NOMO-1 treated with DMSO at 0.1 percent for 48 hours (cell line): ENCODE results near the gene FSD1.
A peak's percentile ranks its signal among the peaks of the same experiment; 100 is the strongest.
"Not testable (repeated sequence)": the region's sequence is repeated elsewhere in the genome, so short reads cannot be mapped to it uniquely, and the experiment has no call there.

Experiments used
- DNase-seq: peaks from one replicate; lab custom pipeline; 2025; ENCODE audit not compliant: unreplicated experiment; lab: John Stamatoyannopoulos, UW

FSD1 gene

DNA sequence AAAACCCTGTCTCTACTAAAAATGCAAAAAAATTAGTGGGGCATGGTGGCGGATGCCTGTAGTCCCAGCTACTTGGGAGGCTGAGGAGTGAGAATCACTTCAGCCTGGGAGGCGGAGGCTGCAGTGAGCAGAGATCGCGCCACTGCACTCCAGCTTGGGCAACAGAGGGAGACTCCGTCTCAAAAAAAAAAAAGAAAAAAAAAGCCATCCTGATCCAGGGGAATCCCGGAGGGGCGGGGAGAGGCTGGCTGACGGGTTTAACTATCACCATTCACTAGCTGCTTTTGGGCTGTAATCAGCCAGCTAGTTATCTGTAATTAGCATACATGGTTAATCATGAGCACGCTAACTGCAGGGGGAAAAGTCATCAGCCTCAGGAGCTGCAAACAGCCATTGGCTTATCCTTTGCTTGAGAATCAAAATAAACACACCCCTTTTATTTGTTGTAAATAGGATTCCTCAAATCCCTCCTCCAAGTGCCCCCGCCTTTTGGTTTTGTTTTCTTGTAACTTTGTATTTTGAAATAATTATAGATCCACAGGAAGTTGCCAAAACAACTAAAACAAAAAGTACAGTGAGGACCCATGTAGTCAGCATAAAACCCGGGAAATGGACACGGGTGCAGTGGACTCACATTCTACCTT lies 9.6 kb downstream of the FSD1 start:
- no peak for DNase-seq

DNA sequence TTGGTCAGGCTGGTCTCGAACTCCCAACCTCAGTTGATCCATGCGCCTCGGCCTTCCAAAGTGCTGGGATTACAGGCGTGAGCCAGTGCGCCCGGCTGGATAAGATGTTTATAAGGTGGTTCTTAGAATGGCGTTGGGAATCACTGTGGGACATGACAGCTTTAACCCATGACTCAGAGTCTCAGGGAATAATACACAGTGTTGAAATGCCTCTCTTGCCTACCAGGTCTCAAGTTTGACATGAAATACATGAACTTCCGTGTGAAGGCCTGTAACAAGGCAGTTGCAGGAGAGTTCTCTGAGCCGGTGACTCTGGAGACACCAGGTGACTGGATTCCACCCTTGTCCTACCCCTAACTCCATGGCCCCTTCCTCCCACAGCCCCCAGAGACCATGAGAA lies 12.6 kb downstream of the FSD1 start:
- no peak for DNase-seq

DNA sequence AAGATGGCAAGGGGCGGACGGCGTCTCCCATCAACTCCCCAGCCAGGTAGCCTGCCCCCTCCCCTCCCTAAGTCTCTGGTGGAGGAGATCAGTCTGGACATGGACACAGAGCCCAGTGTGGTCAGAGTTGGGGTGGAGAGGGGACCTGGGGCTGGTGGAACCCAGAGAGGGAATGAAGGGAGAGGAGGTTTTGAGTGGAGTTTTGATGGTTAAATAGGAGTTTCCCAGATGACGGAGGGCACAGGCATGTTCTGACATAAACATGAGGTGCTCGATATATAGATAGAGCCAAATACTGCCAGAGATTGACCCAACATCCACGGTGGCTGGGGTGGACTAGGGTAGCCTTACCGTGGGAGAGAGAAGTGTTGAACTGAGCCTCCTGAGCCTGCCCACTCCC lies 14.1 kb downstream of the FSD1 start:
- DNase-seq: no peak

DNA sequence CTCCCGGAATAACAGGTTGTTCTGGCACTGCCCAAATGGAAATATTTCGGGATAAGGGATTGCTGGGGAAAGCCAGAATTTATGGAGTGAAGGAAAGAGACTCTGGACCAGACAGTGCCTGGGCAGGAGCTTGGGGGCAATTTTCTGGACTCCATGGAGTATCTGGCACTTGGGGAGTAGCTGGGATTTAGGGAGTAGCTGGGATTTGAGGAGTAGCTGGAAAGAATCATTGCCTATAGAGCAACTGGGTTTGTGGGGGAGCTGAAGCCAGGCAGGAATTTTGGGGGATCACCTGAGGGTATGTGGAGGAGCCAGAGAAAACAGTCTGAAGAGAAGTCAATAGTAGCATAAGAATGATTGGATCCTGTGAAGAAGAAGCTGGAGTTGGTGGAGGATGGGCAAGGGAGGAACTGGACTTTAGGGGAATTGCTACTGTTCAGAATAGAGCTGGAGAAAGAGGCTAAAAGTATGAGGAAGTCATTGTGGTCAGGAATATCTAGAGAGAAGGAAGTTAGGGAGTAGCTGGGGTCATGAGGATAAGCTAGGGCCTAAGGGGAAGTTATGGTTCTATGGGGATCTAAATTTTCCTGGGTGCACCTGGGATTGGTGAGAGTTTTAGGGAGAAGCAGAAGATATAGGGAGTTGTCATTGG lies 14.8 kb downstream of the FSD1 start:
- peak; percentile 30 for DNase-seq

DNA sequence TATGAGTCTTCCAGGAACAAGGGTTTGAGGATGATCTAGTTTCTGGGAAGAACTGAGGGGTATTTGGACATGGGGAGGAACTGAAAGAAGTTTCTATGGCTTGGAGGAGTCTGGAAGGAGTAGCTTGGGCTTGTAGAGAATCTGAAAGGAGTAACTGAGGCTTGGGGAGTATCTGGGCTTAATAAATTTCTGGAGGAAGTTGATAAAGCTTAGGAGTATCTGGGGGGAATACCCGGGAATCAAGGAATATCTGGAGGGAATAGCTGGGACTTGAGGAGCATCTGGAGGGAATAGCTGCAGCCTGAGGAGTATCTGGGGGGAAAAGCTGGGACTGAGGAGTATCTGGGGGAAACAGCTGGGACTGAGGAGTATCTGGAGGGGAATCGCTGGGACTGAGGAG lies 16.0 kb downstream of the FSD1 start:
- DNase-seq: no peak

DNA sequence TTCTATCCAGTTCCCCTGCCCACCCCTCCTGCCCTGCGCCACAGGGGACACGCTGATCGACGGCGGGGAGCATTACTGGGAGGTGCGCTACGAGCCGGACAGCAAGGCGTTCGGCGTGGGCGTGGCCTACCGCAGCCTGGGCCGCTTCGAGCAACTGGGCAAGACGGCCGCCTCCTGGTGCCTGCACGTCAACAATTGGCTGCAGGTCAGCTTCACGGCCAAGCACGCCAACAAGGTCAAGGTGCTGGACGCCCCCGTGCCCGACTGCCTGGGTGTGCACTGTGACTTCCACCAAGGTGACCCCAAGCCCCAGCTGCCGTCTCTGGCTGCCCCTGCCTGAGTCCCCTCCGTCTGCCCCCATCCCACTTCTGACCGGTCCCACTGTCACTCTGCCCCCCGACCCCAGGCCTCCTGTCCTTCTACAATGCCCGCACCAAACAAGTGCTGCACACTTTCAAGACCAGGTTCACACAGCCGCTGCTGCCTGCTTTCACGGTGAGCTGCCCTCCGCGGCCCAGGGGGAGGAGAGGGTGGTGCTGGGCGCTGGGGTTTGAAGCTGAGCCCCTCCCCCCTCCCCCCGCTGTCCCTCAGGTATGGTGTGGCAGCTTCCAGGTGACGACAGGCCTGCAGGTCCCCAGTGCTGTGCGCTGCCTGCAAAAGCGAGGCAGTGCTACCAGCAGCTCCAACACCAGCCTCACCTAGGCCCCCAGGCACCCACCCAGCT lies 18.7 kb downstream of the FSD1 start:
- DNase-seq: no peak

DNA sequence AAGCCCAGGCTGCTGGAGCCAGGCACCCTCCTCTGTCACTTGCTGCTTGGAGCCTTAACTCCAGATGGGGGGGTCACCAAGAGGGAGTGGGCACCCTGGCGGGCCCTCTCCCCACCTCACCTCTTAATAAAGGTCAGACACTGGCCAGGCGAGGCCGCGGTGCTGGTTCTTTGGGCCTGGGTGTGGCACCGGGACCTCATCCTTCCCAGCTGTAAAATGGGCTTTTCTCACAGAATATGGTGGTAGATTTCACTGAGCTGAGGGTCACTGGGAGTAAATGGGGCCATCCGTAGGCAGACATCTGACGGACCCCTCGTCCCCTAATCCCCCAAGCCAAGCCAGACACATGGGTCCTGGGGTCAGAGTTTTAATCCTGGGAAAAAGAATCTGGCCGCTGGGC lies 19.3 kb downstream of the FSD1 start:
- no peak for DNase-seq

DNA sequence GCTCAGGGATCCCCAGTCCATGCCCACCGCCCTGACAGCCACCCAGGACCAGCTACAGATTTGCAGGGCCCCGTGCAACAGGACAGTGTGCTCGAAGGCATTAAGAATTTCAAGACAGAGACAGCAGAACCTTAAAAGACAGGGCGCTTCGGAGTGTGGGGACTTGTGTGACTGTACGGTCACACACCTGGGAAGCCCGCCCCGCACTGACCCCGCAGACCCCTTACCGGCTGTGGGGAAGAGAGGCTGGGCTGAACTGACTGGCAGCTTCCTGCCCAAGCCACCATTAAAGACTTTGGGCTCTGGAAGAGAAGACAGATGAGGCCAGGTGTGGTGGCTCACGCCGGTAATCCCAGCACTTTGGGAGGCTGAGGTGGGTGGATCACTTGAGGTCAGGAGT lies 19.8 kb downstream of the FSD1 start:
- no peak for DNase-seq

DNA sequence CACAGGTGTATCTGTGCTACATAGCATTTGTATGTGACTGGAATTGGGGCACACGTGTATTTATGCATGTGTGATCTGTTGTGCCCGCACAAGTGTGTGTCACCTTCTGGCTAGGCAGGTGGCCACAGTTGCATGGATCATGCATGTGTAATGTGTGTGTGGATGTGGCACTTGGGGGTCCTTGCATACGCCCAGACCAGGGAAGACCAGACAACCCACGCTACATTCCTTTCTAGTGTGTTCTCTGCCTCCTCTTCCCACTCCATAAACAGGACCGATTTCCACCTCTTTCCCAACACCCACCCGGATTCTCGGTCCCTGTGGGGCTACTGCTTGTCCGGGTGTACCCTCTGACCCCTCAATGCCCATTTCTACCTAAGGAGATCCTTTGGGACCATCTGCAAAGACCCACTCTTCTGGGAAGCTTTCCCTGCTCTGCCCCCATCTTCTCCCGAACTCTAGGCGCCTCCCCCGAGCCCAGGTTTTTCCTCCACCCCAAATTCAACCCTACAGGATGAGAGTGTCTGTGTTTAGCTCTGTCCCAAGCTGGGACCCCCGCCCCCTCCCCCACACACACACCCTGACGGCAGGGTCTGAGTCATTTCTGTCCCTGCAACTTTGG lies 21.9 kb downstream of the FSD1 start:
- DNase-seq: no peak

DNA sequence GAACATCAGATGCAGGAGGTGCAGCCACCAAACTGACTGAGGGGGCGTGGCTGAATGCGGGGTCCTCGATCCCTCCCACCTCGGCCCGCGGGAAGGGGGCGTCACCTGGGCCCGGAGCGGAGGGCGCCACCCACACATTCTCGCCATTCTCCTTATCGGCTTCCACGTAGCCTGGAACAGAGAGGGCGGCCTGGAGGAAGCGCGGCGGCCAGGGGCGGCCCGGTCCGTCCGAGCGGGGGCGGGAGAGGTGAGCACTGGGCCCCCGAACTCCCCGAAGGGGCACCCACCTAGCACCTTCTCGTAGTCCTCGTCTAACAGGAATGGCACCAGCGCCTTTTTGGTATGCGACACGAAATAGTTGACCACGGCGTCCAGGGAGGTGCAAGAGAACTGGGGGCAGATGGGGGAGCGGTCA lies 22.4 kb downstream of the FSD1 start:
- DNase-seq: no peak

DNA sequence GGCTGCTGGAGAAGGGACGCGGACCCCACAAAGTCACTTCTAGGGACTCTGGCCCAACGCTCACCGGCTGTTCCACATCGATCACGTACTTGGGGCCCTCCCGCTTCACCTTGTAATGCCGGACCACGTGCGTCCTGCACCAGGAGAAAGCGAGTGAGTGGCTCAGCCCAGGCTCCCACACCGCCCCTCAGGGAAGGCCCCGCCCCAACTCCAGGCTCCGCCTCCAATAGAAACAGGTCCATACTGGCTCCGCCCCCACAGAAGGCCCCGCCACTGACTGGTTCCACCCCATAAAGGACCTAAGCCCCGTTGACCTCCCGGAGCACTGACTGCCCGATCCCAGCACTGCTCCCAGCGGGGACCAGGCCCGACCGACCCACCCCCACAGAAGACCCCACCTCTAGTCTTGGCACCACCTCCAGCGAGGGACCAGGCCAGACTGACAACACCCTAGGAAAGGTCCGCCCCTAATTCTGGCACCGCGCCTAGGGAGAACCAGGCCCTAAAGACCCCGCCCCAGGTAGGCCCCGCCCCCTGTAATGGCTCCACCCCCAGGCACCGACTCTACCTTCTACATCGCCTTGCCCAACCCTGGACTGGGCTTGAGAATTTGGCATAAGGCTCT lies 23.0 kb downstream of the FSD1 start:
- DNase-seq: peak; percentile 71

DNA sequence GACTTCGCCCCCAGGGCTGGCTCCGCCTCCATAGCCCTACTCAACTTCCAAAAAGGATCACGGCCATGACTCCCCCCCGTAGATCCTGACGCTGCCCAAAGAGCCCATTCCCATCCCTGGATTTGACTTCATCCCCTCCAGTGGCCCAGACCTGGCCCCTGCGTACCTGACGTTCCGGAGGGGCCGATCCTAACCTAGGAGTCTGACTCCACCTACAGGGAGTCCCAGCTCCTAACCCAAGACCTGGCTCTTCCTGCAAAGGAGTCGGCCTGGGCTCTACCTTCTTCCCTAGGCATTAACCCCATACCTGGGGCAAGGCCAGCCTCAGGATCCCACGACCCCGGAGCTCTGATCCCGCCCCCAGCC lies 23.5 kb downstream of the FSD1 start:
- DNase-seq: no peak

DNA sequence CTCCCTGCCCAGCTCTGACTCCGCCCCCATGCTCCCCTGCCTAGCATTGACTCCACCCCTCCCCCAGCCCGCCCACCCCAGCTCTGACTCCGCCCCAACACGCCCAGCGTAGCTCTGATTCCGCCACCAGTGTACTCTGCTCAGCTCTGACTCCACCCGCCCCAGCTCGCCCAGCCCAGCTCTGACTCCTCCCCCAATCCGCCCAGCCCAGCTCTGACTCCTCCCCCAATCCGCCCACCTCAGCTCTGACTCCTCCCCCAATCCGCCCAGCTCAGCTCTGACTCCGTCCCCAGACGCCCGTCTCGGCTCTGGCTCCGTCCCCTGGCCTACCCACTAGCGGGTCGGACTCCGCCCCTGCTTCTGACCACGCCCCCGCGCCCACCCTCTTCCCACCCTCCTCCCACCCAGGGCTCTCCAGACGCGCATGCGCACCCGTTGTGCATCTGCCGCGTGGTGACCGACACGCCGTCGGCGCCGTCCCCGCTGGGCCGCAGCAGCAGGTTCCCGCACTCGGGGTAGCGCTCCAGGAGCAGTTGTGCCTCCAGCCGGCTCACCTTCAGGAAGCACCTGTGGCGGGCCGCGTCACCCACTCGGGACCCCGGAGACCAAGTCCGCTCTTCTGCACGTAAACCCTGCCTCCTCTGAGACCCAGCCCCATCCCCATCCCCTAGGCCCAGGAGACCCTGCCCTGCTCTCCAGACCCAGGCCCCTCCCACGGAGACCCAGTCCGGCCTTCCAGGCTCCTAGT lies 24.0 kb downstream of the FSD1 start:
- peak; percentile 96 for DNase-seq

DNA sequence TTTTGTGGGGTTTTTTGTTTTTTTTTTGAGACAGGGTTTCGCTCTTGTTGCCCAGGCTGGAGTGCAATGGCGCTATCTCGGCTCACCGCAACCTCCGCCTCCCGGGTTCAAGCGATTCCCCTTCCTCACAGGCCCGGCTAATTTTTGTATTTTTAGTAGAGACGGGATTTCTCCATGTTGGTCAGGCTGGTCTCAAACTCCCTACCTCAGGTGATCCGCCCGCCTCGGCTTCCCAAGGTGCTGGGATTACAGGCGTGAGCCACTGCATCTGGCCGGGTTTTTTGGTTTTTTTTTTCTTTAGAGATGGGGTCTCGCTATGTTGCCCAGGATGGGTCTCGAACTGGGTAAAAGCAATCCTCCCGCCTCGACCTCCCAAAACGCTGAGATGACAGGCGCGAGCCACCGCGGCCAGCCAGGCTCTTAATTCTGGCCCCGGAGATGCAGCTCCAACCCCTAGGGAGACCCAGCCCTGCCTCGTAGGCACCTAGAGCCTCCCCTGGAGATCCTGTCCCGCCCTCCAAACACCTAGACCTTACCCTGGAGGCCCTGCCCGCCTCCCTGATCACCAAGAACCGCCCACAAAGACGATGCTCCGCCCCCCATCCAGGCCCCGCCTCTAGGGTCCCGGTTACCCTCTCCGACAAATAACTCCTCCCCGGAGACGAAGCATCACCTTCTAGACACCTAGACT lies 24.7 kb downstream of the FSD1 start:
- DNase-seq: not testable (repeated sequence)

DNA sequence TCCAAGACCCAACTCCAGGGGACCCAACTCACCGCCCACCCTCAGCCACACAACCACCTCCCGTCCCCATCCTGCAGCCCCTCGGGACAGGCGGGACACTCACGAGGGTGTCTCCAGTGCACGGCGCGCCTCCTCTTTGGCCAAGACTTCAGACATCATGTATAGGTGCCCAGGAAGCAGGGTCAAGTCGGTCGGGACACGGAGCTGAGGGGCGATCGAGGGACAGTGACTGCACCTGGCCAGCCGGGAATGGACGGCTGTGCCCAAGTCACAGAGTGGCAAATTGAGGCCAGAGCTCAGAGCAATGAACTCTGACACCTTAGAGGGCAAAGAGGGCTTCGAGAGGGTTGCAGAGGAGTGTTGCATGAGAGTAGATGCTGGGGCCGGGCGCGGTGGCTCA lies 25.5 kb downstream of the FSD1 start:
- DNase-seq: no peak

DNA sequence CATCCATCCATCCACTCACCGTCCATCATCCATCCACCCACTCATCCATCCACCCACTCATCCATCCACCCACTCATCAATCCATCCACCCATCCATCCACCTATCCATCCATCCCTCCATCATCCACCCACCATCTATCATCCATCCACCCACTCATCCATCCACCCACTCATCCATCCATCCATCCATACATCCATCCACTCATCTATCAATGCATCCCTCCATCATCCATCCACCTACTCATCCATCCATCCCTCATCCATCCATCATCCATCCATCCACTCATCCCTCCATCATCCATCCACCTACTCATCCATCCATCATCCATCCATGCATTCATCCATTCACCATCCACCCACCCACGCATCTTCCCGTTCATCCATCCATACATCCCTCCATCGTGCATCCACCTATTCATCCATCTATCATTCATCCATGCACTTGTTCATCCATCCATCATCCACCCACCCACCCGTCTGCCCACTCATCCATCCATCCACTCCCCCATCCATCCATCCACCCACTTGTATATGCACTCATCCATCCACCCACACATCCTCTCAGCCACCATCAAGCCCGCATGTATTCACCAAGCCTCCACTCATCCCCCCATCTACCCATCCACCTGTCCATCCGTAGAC lies 30.7 kb downstream of the FSD1 start:
- no peak for DNase-seq

DNA sequence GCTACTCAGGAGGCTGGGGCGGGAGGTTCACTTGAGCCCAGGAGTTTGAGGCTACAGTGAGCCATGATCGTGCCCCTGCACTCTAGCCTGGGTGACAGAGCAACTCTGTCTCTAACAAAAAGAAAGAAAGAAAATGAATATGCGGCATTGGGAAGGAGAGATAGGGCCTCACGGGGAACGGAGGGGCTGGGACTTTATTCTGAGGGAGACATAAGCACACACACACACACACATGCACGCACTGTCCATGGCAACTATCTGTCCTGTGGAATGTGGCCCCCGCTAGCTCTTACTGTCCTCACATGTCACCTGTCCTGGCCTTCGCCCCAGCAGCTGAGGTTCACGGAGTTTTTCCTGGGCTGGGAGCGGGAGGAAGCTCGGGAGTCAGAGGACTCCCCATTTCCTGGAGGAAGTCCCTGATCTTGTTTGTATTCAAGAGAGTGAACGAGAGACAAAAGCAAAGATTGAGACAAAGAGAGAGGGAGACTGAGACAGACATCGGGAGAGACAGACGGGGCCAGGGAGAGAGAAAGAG lies 33.6 kb downstream of the FSD1 start:
- no peak for DNase-seq

DNA sequence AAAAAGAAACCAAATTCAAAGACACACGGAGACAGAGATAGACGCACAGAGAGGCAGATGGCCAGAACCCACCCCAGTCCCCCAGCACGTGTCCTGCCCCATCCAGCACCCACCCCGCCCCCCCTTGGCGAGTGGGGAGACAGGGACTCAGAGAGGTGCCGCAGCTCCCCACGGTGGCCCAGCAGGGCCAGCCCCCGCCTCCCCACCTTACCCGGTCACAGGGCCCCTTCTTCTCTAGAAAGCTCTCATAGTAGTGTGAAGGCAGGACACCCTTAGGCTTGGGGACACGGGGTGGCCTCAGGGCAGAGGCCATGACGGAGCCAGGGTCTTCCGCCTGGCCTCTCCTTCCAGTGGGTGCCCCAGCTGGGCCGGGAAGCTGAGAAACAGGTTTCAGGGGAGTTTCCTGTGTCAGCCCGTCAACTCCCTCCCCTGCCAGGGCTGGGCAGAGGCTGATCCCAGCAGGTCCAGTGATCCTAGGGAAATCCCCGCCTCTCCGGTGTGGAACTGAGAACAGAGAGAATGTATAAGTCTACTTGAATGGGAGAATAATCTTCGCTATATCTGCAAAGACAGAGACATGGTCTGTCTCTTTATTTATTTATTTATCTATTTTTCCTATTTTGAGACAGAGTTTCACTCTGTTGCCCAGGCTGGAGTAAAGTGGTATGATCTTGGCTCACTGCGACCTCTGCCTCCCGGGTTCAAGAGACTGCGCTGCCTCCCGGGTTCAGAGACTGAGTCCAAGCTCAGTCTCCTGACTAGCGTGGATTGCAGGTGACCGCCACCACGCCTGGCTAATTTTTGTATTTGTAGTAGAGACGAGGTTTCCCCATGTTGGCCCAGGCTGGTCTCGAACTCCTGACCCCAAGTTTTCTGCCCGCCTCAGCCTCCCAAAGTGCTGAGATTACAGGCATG lies 34.3 kb downstream of the FSD1 start, which contains the start of gene STAP2:
Gene STAP2, minus strand, starts transcription at position 387 of the 915 bp plus-strand sequence. Its CDS starts 74 bp downstream, at position 313.
- DNase-seq: no peak

DNA sequence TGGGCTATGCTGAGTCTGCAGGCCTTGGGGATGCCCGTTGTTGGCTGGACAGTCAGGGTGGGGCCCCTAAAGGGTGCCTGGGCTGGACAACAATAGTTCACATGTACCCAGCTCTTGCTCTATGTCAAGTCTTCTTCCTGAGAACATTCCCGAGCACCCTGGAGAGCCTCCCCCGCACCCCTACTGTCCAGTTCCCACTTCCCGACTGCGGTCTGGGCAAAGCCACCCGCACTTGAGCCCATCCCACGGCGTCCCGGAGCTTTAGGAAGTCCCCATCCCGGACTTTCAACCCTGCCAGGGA lies 37.9 kb downstream of the FSD1 start:
- no peak for DNase-seq
